GM06990 (cell line): ENCODE measurements around the gene TPCN1.

Experiments
- DNase-seq: peaks from one replicate; pipeline ENCODE4 v3.0.0-alpha.2; 2011; ENCODE audit not compliant: insufficient read length; ENCODE audit errors: extremely low read depth
- H3K27me3 ChIP-seq: replicated peaks from 2 replicates; pipeline ENCODE4 v1.6.0; 2011; ENCODE audit warnings: low read length; ENCODE audit not compliant: control insufficient read depth, insufficient read depth
- H3K36me3 ChIP-seq: 2 replicates; pipeline ENCODE4 v1.5.1; 2011; ENCODE audit warnings: low read length; ENCODE audit not compliant: control insufficient read depth, insufficient read depth
- H3K4me3 ChIP-seq: replicated peaks from 2 replicates; pipeline ENCODE4 v1.5.1; 2011; ENCODE audit warnings: low read depth, mild to moderate bottlenecking, control low read depth, low read length
- TF ChIP-seq, protein P1 (sequence below): IDR thresholded peaks from 2 replicates; pipeline ENCODE4 v1.5.1; 2011; ENCODE audit warnings: low read length, control low read depth, mild to moderate bottlenecking, inconsistent platforms; ENCODE audit not compliant: insufficient read depth, poor library complexity, severe bottlenecking

TPCN1 gene

GRCh38 chr12:113190761-113191160, 30.5 kb upstream of the TPCN1 start:
- H3K36me3 ChIP-seq: peaks cover 20% of the 10 kb centered on the region
- no peak for DNase-seq
- H3K27me3 ChIP-seq: no peaks in the 10 kb centered on the region
- H3K4me3 ChIP-seq: no peak overlapping the region
- TF ChIP-seq, protein P1, sequence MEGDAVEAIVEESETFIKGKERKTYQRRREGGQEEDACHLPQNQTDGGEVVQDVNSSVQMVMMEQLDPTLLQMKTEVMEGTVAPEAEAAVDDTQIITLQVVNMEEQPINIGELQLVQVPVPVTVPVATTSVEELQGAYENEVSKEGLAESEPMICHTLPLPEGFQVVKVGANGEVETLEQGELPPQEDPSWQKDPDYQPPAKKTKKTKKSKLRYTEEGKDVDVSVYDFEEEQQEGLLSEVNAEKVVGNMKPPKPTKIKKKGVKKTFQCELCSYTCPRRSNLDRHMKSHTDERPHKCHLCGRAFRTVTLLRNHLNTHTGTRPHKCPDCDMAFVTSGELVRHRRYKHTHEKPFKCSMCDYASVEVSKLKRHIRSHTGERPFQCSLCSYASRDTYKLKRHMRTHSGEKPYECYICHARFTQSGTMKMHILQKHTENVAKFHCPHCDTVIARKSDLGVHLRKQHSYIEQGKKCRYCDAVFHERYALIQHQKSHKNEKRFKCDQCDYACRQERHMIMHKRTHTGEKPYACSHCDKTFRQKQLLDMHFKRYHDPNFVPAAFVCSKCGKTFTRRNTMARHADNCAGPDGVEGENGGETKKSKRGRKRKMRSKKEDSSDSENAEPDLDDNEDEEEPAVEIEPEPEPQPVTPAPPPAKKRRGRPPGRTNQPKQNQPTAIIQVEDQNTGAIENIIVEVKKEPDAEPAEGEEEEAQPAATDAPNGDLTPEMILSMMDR: no peak

DNA sequence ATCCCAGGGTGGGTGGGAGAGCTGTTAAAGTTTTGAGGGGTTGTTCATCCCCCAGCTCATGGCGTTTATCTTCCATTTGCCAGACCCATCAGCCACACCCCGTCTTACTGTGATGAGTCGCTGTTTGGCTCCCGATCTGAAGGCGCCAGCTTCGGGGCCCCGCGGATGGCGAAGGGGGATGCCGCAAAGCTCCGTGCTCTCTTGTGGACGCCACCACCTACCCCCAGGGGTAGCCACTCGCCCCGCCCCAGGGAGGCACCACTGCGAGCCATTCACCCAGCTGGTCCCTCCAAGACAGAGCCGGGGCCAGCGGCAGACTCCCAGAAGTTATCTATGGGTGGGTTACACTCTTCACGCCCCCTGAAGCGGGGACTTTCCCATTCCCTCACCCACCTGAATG, 30.0 kb upstream of the TPCN1 start:
- no peaks in the 10 kb centered on the region for H3K27me3 ChIP-seq
- H3K36me3 ChIP-seq: peaks cover 20% of the 10 kb centered on the region
- H3K4me3 ChIP-seq: no peak overlapping the region
- TF ChIP-seq, protein P1: no peak
- no peak for DNase-seq

GRCh38 chr12:113194971-113195391, 26.3 kb upstream of the TPCN1 start:
- peaks cover 18% of the 10 kb centered on the region for H3K36me3 ChIP-seq
- H3K27me3 ChIP-seq: no peaks in the 10 kb centered on the region
- no peak overlapping the region for H3K4me3 ChIP-seq
- no peak for DNase-seq
- TF ChIP-seq, protein P1: no peak

DNA sequence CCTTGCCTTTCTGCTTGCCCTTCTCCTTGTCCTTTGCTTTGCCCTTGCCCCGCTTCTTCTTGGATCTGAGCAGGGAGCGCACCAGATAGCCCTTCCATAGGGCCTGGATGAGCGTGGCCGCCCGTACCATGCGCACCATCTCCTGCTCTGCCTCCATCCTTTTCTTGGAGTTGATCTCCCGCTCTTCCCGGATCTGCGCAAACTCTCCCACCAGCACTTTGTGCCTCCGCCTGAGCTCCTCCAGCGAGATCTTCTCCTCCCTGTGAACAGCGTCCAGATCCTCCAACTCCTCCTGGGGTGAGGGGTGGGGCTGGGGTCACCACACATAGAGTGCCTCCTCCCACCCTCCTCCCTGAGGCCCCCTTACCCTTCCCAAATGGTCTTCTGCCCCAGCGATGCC, 25.7 kb upstream of the TPCN1 start:
- Histone ChIP-seq H3K27me3 (no peaks in the 10 kb centered on the region), H3K36me3 (peaks cover 16% of the 10 kb centered on the region), H3K4me3 (no peak overlapping the region)
- DNase-seq: no peak
- TF ChIP-seq, protein P1: no peak

- TF ChIP-seq, protein P1: no peak
- no peaks in the 10 kb centered on the region for H3K27me3 ChIP-seq
- H3K4me3 ChIP-seq: no peak overlapping the region
- no peak for DNase-seq
- H3K36me3 ChIP-seq: peaks cover 9% of the 10 kb centered on the region
Measured at GRCh38 chr12:113196582-113196981, 24.7 kb upstream of the TPCN1 start.

GRCh38 chr12:113196990-113197389, 24.3 kb upstream of the TPCN1 start:
- Histone ChIP-seq H3K4me3 (no peak overlapping the region), H3K36me3 (peaks cover 5% of the 10 kb centered on the region), H3K27me3 (no peaks in the 10 kb centered on the region)
- peak; percentile 44 for DNase-seq
- TF ChIP-seq, protein P1: peak; percentile 82
